ENCODE results near the gene ADAD2. TPM values are rescaled to one million over a fixed set of nuclear protein-coding genes. Genes with fewer than 3 reads are reported as not detected.

ADAD2 gene
- total RNA-seq (0.21 TPM), polyA plus RNA-seq (0.47 TPM)

- H3K36me3 ChIP-seq (ENCODE audit: insufficient read depth), result no peaks in the 10 kb centered on the region
- H3K4me1 ChIP-seq (ENCODE audit: insufficient read depth), result no peaks in the 10 kb centered on the region
- WGBS, result 90% methylated on average over 47 of the region's 47 CpGs
- no peak for DNase-seq (ENCODE audit: extremely low spot score)
- no peak within 1 kb of the TSS for H3K27ac ChIP-seq (ENCODE audit: low read depth)
- H3K4me3 ChIP-seq (ENCODE audit: low read depth, low read length), result no peak within 1 kb of the TSS
These were observed at the start of gene ADAD2 for GRCh38 chr16:84190731-84191388. ADAD2 (plus strand) TSS chr16:84191157; CDS start chr16:84191231, 74 bp downstream.

DNA sequence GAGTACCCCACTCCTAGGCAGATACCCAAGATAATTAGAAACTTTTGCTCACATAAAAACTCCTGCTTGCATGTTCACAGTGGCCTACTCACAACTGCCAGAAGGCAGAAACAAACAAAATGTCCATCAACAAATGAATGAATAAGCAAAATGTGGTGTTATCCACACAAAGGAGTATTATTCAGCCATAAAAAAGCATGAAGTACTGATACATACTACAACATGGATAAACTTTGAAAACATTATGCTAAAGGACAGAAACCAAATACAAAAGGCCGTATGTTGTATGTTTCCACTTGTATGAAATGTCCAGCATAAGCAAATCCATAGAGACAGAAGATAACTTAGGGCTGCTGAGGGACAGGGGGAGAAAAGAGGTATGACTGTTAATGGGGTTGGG, 47.9 kb upstream of the ADAD2 start:
- no peak for DNase-seq (ENCODE audit: extremely low spot score)
- H3K4me3 ChIP-seq (ENCODE audit: low read depth, low read length), result no peak overlapping the region
- no peaks in the 10 kb centered on the region for H3K36me3 ChIP-seq (ENCODE audit: insufficient read depth)
- no peak overlapping the region for H3K27ac ChIP-seq (ENCODE audit: low read depth)
- WGBS, result 96% methylated on average over 1 of the region's 1 CpG
- H3K4me1 ChIP-seq (ENCODE audit: insufficient read depth), result no peaks in the 10 kb centered on the region

GRCh38 chr16:84143784-84144199, 47.2 kb upstream of the ADAD2 start:
- no peaks in the 10 kb centered on the region for H3K36me3 ChIP-seq (ENCODE audit: insufficient read depth)
- H3K4me1 ChIP-seq (ENCODE audit: insufficient read depth), result no peaks in the 10 kb centered on the region
- DNase-seq (ENCODE audit: extremely low spot score), result no peak
- peak overlapping the region; percentile 100 for H3K4me3 ChIP-seq (ENCODE audit: low read depth, low read length)
- H3K27ac ChIP-seq (ENCODE audit: low read depth), result no peak overlapping the region
- 26% methylated on average over 13 of the region's 13 CpGs for WGBS

DNA sequence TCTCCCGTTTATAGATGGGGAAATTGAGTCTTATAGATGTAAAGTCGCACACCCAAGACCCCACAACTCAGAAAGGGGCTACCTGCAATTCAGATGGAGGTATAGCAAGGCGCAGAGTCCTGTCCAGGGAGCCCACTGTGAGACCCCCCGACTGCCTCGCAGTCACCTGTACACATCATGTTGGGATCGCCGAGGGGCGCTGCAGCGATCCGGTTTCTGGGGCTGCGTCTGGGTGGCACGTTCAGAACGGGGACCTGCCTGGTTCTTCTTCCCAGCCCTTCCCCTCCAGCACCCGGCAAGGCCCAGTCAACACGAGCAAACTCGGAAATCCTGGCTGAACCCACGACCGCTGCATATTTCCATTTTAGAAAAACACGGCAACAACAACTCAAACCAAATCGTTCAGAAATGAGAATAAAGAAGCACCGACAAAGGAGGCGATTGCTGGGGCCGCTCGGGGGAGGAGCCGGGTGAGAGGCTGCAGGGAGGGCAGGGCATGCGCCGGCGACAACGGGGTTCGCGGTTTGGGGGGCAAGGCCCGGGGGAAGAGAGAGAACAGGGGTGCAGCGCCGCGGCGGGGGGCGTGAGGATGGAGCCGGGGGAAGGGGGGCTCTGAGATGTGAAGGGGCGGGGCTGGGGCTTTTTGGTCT, 46.6 kb upstream of the ADAD2 start:
- Histone ChIP-seq H3K4me3 (ENCODE audit: low read depth, low read length) (peak overlapping the region; percentile 100), H3K4me1 (ENCODE audit: insufficient read depth) (no peaks in the 10 kb centered on the region), H3K36me3 (ENCODE audit: insufficient read depth) (no peaks in the 10 kb centered on the region), H3K27ac (ENCODE audit: low read depth) (peak overlapping the region; percentile 73)
- DNase-seq (ENCODE audit: extremely low spot score), result no peak
- WGBS, result under 1% methylated on average over 39 of the region's 39 CpGs

DNA sequence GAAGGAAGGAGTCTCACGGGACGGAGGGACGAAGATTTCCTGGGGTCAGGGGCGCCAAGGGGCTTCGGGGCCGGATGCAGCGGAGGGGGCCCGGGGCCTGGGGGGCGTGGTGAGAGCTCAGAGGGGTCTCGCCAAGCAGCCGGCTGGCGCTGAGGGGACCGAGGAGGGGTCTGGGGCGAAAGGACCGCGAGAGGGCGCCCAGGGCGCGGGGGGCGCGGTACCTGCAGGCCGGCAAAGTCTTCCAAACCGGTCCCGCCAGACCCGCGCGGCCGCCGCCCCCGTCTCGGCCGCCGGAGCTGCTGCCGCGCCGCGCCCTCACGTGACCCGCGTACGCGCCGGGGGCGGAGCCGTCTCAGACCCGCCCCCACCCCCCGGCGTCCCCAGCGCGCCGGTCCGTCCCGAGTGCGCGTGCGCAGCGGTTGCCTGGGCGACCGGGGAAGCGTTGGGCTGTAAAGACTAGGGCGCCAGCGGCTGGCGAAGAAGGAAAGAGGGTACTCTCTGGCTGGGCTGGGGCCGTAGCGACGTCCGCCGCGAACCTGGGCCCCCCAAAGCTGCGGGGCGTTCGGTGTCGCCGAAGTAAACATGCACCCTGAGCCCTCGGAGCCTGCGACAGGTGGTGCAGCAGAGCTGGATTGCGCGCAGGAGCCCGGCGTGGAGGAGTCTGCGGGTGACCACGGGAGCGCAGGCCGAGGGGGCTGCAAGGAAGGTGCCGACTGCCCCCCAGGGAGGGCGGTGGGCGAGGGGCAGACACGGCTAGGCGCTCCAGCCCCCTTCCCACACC, 45.9 kb upstream of the ADAD2 start, which contains the start of the genes DNAAF1 and HSDL1:
Gene DNAAF1 (plus strand): TSS at position 450 of the 781 bp plus-strand sequence. CDS start 133 bp downstream, at position 583.
Gene HSDL1 (minus strand): TSS at position 319 of the 781 bp plus-strand sequence. CDS start 13,856 bp downstream, outside the sequence.
- Histone ChIP-seq H3K36me3 (ENCODE audit: insufficient read depth) (no peaks in the 10 kb centered on the region), H3K27ac (ENCODE audit: low read depth) (peak within 1 kb of the TSS; percentile 73)
- under 1% methylated on average over 89 of the region's 89 CpGs for WGBS

DNA sequence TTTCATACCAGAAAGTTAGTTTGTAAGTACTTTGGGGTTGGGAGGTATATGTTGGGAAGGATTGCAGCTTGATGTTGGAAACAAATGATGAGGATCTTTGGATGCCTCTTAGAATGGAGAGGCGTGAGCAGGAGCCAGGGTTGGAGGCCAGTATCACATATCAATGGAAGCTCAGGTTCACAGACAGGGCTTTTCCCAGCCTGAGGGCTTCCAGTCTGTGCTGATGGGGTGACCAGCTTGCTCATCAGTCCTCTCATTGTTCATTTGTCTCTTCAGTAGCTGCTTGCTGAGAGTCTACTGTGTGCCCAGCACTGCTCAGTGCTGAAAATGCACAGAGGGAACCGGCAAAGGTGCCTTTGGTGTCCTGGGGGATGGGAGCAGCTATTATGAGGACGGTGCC, 40.0 kb upstream of the ADAD2 start:
- H3K4me3 ChIP-seq (ENCODE audit: low read depth, low read length), result no peak overlapping the region
- 70% methylated on average over 3 of the region's 3 CpGs for WGBS
- H3K4me1 ChIP-seq (ENCODE audit: insufficient read depth), result no peaks in the 10 kb centered on the region
- H3K27ac ChIP-seq (ENCODE audit: low read depth), result no peak overlapping the region
- DNase-seq (ENCODE audit: extremely low spot score), result no peak
- H3K36me3 ChIP-seq (ENCODE audit: insufficient read depth), result no peaks in the 10 kb centered on the region

More for the DNA sequence above, 45.9 kb upstream of the ADAD2 start, which contains the start of the genes DNAAF1 and HSDL1:
- no peaks in the 10 kb centered on the region for H3K4me1 ChIP-seq (ENCODE audit: insufficient read depth)
- peak; percentile 74 for DNase-seq (ENCODE audit: extremely low spot score)
- peak within 1 kb of the TSS; percentile 100 for H3K4me3 ChIP-seq (ENCODE audit: low read depth, low read length)

- no peak overlapping the region for H3K27ac ChIP-seq (ENCODE audit: low read depth)
- WGBS, result 58% methylated on average over 8 of the region's 8 CpGs
These were observed 37.2 kb upstream of the ADAD2 start for GRCh38 chr16:84153660-84154214.

GRCh38 chr16:84155226-84155625, 35.7 kb upstream of the ADAD2 start:
- Histone ChIP-seq H3K36me3 (ENCODE audit: insufficient read depth) (no peaks in the 10 kb centered on the region), H3K4me1 (ENCODE audit: insufficient read depth) (no peaks in the 10 kb centered on the region), H3K4me3 (ENCODE audit: low read depth, low read length) (no peak overlapping the region), H3K27ac (ENCODE audit: low read depth) (no peak overlapping the region)
- WGBS, result 95% methylated on average over 4 of the region's 4 CpGs
- no peak for DNase-seq (ENCODE audit: extremely low spot score)

More at GRCh38 chr16:84153660-84154214, 37.2 kb upstream of the ADAD2 start:
- Histone ChIP-seq H3K36me3 (ENCODE audit: insufficient read depth) (no peaks in the 10 kb centered on the region), H3K4me1 (ENCODE audit: insufficient read depth) (no peaks in the 10 kb centered on the region), H3K4me3 (ENCODE audit: low read depth, low read length) (no peak overlapping the region)
- no peak for DNase-seq (ENCODE audit: extremely low spot score)

DNA sequence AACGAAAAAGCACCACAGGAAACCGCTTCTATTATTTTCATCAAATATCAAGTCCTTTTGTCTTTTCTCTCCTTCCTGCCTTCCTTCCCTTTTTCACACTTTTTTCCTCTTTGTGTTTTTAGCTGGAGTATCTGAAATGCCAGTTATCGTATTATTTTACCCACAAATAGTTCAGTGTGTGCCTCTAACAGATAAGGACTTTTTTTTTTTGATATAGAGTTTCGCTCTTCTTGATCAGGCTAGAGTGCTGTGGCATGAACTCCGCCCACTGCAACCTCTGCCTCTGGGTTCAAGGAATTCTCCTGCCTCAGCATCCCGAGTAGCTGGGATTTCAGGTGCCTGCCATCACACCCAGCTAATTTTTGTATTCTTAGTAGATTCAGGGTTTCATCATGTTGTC, 35.2 kb upstream of the ADAD2 start:
- Histone ChIP-seq H3K4me1 (ENCODE audit: insufficient read depth) (no peaks in the 10 kb centered on the region), H3K4me3 (ENCODE audit: low read depth, low read length) (no peak overlapping the region), H3K36me3 (ENCODE audit: insufficient read depth) (no peaks in the 10 kb centered on the region), H3K27ac (ENCODE audit: low read depth) (no peak overlapping the region)
- DNase-seq (ENCODE audit: extremely low spot score), result no peak
- WGBS, result 91% methylated on average over 6 of the region's 6 CpGs

DNA sequence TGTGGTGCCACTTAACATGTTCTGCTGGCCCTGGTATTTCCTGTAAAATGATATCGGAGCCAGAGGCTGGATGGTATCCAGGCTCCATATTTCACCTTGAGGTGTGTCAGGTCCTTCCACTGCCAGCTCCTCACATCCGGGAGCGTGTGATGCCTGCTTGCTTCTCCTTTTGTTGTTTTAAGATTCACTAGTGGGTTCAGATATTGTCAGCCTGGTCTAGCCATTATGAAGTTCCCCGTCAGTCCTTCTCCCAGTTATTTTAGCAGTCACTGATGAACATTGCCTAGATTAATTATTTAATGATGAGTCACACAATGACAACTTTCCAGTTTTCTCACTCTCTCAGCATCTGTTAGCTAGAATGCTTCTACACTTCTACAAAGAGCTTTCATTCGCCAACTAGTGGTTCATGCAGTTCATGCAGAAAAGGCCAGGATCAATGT, 34.6 kb upstream of the ADAD2 start:
- WGBS, result 74% methylated on average over 5 of the region's 5 CpGs
- no peaks in the 10 kb centered on the region for H3K4me1 ChIP-seq (ENCODE audit: insufficient read depth)
- H3K27ac ChIP-seq (ENCODE audit: low read depth), result no peak overlapping the region

GRCh38 chr16:84159007-84159406, 31.9 kb upstream of the ADAD2 start:
- no peak for DNase-seq (ENCODE audit: extremely low spot score)
- H3K4me3 ChIP-seq (ENCODE audit: low read depth, low read length), result no peak overlapping the region

More for the DNA sequence above, 34.6 kb upstream of the ADAD2 start:
- H3K36me3 ChIP-seq (ENCODE audit: insufficient read depth), result no peaks in the 10 kb centered on the region
- no peak for DNase-seq (ENCODE audit: extremely low spot score)
- H3K4me3 ChIP-seq (ENCODE audit: low read depth, low read length), result no peak overlapping the region

GRCh38 chr16:84159800-84160199, 31.2 kb upstream of the ADAD2 start:
- DNase-seq (ENCODE audit: extremely low spot score), result no peak
- H3K4me1 ChIP-seq (ENCODE audit: insufficient read depth), result no peaks in the 10 kb centered on the region
- WGBS, result 49% methylated on average over 1 of the region's 1 CpG
- H3K27ac ChIP-seq (ENCODE audit: low read depth), result no peak overlapping the region
- H3K36me3 ChIP-seq (ENCODE audit: insufficient read depth), result no peaks in the 10 kb centered on the region
- no peak overlapping the region for H3K4me3 ChIP-seq (ENCODE audit: low read depth, low read length)

More at GRCh38 chr16:84159007-84159406, 31.9 kb upstream of the ADAD2 start:
- WGBS, result 24% methylated on average over 9 of the region's 9 CpGs
- no peaks in the 10 kb centered on the region for H3K4me1 ChIP-seq (ENCODE audit: insufficient read depth)
- H3K27ac ChIP-seq (ENCODE audit: low read depth), result no peak overlapping the region
- H3K36me3 ChIP-seq (ENCODE audit: insufficient read depth), result no peaks in the 10 kb centered on the region

DNA sequence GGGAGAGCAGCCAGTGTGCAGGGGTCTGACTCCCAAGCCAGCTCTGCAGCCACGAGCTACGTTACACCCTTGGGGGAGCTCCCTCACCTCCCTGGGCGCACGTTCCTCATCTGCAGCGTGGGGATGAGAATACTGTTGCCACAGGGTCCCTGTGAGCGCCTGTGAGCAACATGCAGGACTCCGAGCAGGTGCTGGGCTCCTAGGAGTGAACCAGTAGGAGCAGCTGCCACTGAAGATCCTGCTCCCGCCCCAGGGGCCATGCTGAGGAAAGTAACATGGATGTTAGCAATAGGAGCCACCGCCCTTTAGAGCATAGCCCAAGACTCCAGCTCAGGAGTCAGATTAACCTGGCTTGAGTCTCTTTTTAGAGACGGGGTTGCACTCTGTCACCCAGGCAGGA, 29.9 kb upstream of the ADAD2 start:
- H3K4me3 ChIP-seq (ENCODE audit: low read depth, low read length), result no peak overlapping the region
- no peaks in the 10 kb centered on the region for H3K36me3 ChIP-seq (ENCODE audit: insufficient read depth)
- no peaks in the 10 kb centered on the region for H3K4me1 ChIP-seq (ENCODE audit: insufficient read depth)
- 83% methylated on average over 10 of the region's 10 CpGs for WGBS
- DNase-seq (ENCODE audit: extremely low spot score), result no peak
- no peak overlapping the region for H3K27ac ChIP-seq (ENCODE audit: low read depth)
